Esophagus muscularis mucosa (tissue), 4 donors: Measurements from ENCODE around the gene CNIH3. TPM values are rescaled to one million over a fixed set of nuclear protein-coding genes. Genes with fewer than 3 reads are reported as not detected.

Source experiments
- DNase-seq: peaks from one replicate; pipeline ENCODE4 v3.0.0-alpha.2; 2017; ENCODE audit errors: extremely low spot score
- H3K27ac ChIP-seq, 4 donors: fragments of 200-600 bp; sonication (generic); replicated peaks in 1 of 4; 1 replicate in 3 of 4; 2 replicates in 1 of 4; pipeline ENCODE4 v1.5.1; 2016 to 2019; ENCODE audit warnings: mild to moderate bottlenecking in 1 of 4
- H3K27me3 ChIP-seq, 4 donors: fragments of 200-600 bp; sonication (generic); one replicate each; pipeline versions ENCODE4 v1.5.1 to v1.6.0; 2016 to 2019
- H3K36me3 ChIP-seq, 4 donors: fragments of 200-600 bp; sonication (generic); one replicate each; pipeline ENCODE4 v1.5.1; 2016 to 2019
- H3K4me1 ChIP-seq, 4 donors: fragments of 200-600 bp; sonication (generic); one replicate each; pipeline ENCODE4 v1.5.1; 2016 to 2019
- H3K4me3 ChIP-seq, 4 donors: fragments of 200-600 bp; sonication (generic); 1 replicate in 2 of 4; 2 replicates in 2 of 4; pipeline ENCODE4 v1.5.1; 2016 to 2019; ENCODE audit warnings: mild to moderate bottlenecking in 4 of 4, moderate library complexity in 1 of 4
- H3K9me3 ChIP-seq, 4 donors: fragments of 200-600 bp; sonication (generic); 1 replicate in 3 of 4; 2 replicates in 1 of 4; pipeline ENCODE4 v1.5.1; 2016 to 2019
- CTCF ChIP-seq, 3 experiments: fragments of 200-600 bp in 2 of 3; fragments of 450-650 bp in 1 of 3; sonication (generic) in 2 of 3; IDR thresholded peaks; one replicate each; pipeline ENCODE4 v1.5.1; 2017 to 2019; ENCODE audit warnings: antibody characterized with exemption in 3 of 3, mild to moderate bottlenecking in 2 of 3, moderate library complexity in 1 of 3
- EP300 ChIP-seq: sonication (generic); formaldehyde crosslinking; IDR thresholded peaks from one replicate; pipeline ENCODE4 v1.6.1; 2017; ENCODE audit warnings: antibody characterized with exemption
- POLR2A ChIP-seq: fragments of 450-650 bp; IDR thresholded peaks from one replicate; pipeline ENCODE4 v1.6.1; 2017; ENCODE audit warnings: antibody characterized with exemption, moderate library complexity, mild to moderate bottlenecking, low read depth
- POLR2AphosphoS5 ChIP-seq, 2 donors: sonication (generic); formaldehyde crosslinking; IDR thresholded peaks; one replicate each; pipeline ENCODE4 v1.6.1; 2017; ENCODE audit warnings: antibody characterized with exemption in 2 of 2
- WGBS: methylation state at CpG from one replicate; pipeline ENCODE4 v1.1.5; 2018; 5-methylcytosine and 5-hydroxymethylcytosine counted together
- intact Hi-C: fragments of 100-400 bp; cut with DNase I; formaldehyde crosslinking; loops from one replicate; pipeline ENCODE4 v1.15.1; 2023
- total RNA-seq, 4 donors: library from RNA; depleted of rRNA; stranded (reverse); fragments of >200 nt; gene quantifications; one replicate each; pipeline versions ENCODE4 v1.1.0 to v1.2.1, GENCODE V29; 2016

The CNIH3 gene
- total RNA-seq, 4 donors from 2014 or later: 0.42 to 2.3 (median 1.3) TPM

- no peaks in the 10 kb centered on the region for H3K36me3 ChIP-seq
- H3K9me3 ChIP-seq: no peaks in the 10 kb centered on the region
- no peaks in the 10 kb centered on the region for H3K27me3 ChIP-seq
- WGBS: 62% methylated on average over 4 of the region's 4 CpGs
- no peak overlapping the region for H3K27ac ChIP-seq
- H3K4me3 ChIP-seq: no peak overlapping the region
- no peak for TF ChIP-seq EP300
- intact Hi-C loops: no loop called here
- peaks cover 0 to 11% (median 8%) of the 10 kb centered on the region in 4 donors for H3K4me1 ChIP-seq
- DNase-seq: no peak
Observed at GRCh38 chr1:224747578-224747977, 131.5 kb downstream of the CNIH3 start.

- H3K4me3 ChIP-seq: no peak overlapping the region
- H3K4me1 ChIP-seq: no peaks in the 10 kb centered on the region
- 87% methylated on average over 4 of the region's 4 CpGs for WGBS
- TF ChIP-seq POLR2AphosphoS5 (IDR thresholded peaks at IDR 0.05) (no peak), POLR2A (no peak), CTCF (IDR thresholded peaks at IDR 0.05) (no peak), EP300 (no peak)
- no peaks in the 10 kb centered on the region for H3K36me3 ChIP-seq
- H3K27ac ChIP-seq: no peak overlapping the region
- H3K9me3 ChIP-seq: no peaks in the 10 kb centered on the region
- no peak for DNase-seq
- intact Hi-C loops: no loop called here
- H3K27me3 ChIP-seq: no peaks in the 10 kb centered on the region
Observed at GRCh38 chr1:224749916-224750315, 133.8 kb downstream of the CNIH3 start.

GRCh38 chr1:224751624-224752311 is 135.7 kb downstream of the CNIH3 start:
- no peaks in the 10 kb centered on the region for H3K4me1 ChIP-seq
- H3K4me3 ChIP-seq: no peak overlapping the region
- TF ChIP-seq CTCF (IDR thresholded peaks at IDR 0.05) (no peak), POLR2A (no peak), POLR2AphosphoS5 (IDR thresholded peaks at IDR 0.05) (no peak), EP300 (no peak)
- WGBS: 82% methylated on average over 6 of the region's 6 CpGs
- intact Hi-C loops: no loop called here
- H3K36me3 ChIP-seq: no peaks in the 10 kb centered on the region
- no peak for DNase-seq
- no peak overlapping the region for H3K27ac ChIP-seq
- no peaks in the 10 kb centered on the region for H3K27me3 ChIP-seq
- no peaks in the 10 kb centered on the region for H3K9me3 ChIP-seq

GRCh38 chr1:224753491-224753890 is 137.4 kb downstream of the CNIH3 start:
- intact Hi-C loops: no loop called here
- 83% methylated on average over 1 of the region's 1 CpG for WGBS
- TF ChIP-seq POLR2A (no peak), CTCF (IDR thresholded peaks at IDR 0.05) (no peak), EP300 (no peak), POLR2AphosphoS5 (IDR thresholded peaks at IDR 0.05) (no peak)

GRCh38 chr1:224755586-224755985 is 139.5 kb downstream of the CNIH3 start:
- H3K27me3 ChIP-seq: no peaks in the 10 kb centered on the region
- WGBS: 78% methylated on average over 4 of the region's 4 CpGs
- H3K36me3 ChIP-seq: no peaks in the 10 kb centered on the region
- H3K4me1 ChIP-seq: peaks cover 0 to 3% (median 0%) of the 10 kb centered on the region in 4 donors
- H3K9me3 ChIP-seq: peaks cover 0 to 8% (median 4%) of the 10 kb centered on the region in 4 donors
- TF ChIP-seq POLR2A: no peak
- TF ChIP-seq EP300: no peak
- no peak for TF ChIP-seq CTCF (IDR thresholded peaks at IDR 0.05)
- no peak for TF ChIP-seq POLR2AphosphoS5 (IDR thresholded peaks at IDR 0.05)
- intact Hi-C loops: no loop called here
- no peak for DNase-seq
- H3K27ac ChIP-seq: no peak overlapping the region
- H3K4me3 ChIP-seq: no peak overlapping the region

More at GRCh38 chr1:224753491-224753890, 137.4 kb downstream of the CNIH3 start:
- H3K9me3 ChIP-seq: no peaks in the 10 kb centered on the region
- H3K4me1 ChIP-seq: no peaks in the 10 kb centered on the region
- no peak for DNase-seq
- H3K4me3 ChIP-seq: no peak overlapping the region
- H3K27me3 ChIP-seq: no peaks in the 10 kb centered on the region
- H3K27ac ChIP-seq: no peak overlapping the region
- no peaks in the 10 kb centered on the region for H3K36me3 ChIP-seq
